Mammary epithelial cell (primary cell): ENCODE measurements around the gene DMRT3.

Source experiments
- EZH2 ChIP-seq: IDR thresholded peaks from 2 replicates; pipeline ENCODE4 v1.6.1; 2012; ENCODE audit warnings: low read length, inconsistent platforms, borderline replicate concordance
- TF ChIP-seq, protein P1 (sequence below), 2 donors: IDR thresholded peaks in 1 of 2; conservative IDR thresholded peaks in 1 of 2; 2 replicates each; pipeline ENCODE4 v1.5.1; 2011 to 2012; ENCODE audit warnings: inconsistent platforms in 2 of 2, low read length in 2 of 2, mild to moderate bottlenecking in 2 of 2, control low read depth in 1 of 2, low read depth in 1 of 2; ENCODE audit not compliant: insufficient read depth in 1 of 2; ENCODE audit errors: extremely low read depth in 1 of 2

- TF ChIP-seq, protein P1, sequence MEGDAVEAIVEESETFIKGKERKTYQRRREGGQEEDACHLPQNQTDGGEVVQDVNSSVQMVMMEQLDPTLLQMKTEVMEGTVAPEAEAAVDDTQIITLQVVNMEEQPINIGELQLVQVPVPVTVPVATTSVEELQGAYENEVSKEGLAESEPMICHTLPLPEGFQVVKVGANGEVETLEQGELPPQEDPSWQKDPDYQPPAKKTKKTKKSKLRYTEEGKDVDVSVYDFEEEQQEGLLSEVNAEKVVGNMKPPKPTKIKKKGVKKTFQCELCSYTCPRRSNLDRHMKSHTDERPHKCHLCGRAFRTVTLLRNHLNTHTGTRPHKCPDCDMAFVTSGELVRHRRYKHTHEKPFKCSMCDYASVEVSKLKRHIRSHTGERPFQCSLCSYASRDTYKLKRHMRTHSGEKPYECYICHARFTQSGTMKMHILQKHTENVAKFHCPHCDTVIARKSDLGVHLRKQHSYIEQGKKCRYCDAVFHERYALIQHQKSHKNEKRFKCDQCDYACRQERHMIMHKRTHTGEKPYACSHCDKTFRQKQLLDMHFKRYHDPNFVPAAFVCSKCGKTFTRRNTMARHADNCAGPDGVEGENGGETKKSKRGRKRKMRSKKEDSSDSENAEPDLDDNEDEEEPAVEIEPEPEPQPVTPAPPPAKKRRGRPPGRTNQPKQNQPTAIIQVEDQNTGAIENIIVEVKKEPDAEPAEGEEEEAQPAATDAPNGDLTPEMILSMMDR (conservative IDR thresholded peaks at IDR 0.05 in 1 of 2, IDR thresholded peaks at IDR 0.05 in 1 of 2; ENCODE audit: extremely low read depth in 1 of 2, insufficient read depth in 1 of 2, low read depth in 1 of 2, low read length in 2 of 2): no peak
- TF ChIP-seq EZH2: no peak
Measured at GRCh38 chr9:974031-974995, 2.1 kb upstream of the DMRT3 start.
